GM19099 (cell line): ENCODE data around the gene MCM3AP.
A peak's percentile ranks its signal among the peaks of the same experiment; 100 is the strongest.

Experiments
- POLR2A ChIP-seq: IDR thresholded peaks from 3 replicates; pipeline ENCODE4 v1.6.1; 2011; ENCODE audit warnings: low read depth; ENCODE audit not compliant: insufficient read length; ENCODE audit errors: extremely low read depth

The MCM3AP gene

GRCh38 chr21:46264046-46264689, 21.2 kb downstream of the MCM3AP start:
- TF ChIP-seq POLR2A, result no peak

GRCh38 chr21:46256501-46256994, 28.9 kb downstream of the MCM3AP start:
- TF ChIP-seq POLR2A, result no peak

- no peak for TF ChIP-seq POLR2A
These were observed 29.6 kb downstream of the MCM3AP start for GRCh38 chr21:46255758-46256337.

GRCh38 chr21:46255166-46255565, 30.2 kb downstream of the MCM3AP start:
- no peak for TF ChIP-seq POLR2A

GRCh38 chr21:46254208-46254975, 31.0 kb downstream of the MCM3AP start:
- no peak for TF ChIP-seq POLR2A

GRCh38 chr21:46253610-46254124, 31.7 kb downstream of the MCM3AP start:
- peak; percentile 9 for TF ChIP-seq POLR2A

GRCh38 chr21:46252840-46253239, 32.6 kb downstream of the MCM3AP start:
- no peak for TF ChIP-seq POLR2A

GRCh38 chr21:46250146-46250725, 35.2 kb downstream of the MCM3AP start:
- no peak for TF ChIP-seq POLR2A

GRCh38 chr21:46248827-46249226, 36.6 kb downstream of the MCM3AP start:
- no peak for TF ChIP-seq POLR2A

- no peak for TF ChIP-seq POLR2A
These were observed 37.0 kb downstream of the MCM3AP start for GRCh38 chr21:46248422-46248782.

GRCh38 chr21:46247699-46248421, 37.6 kb downstream of the MCM3AP start:
- no peak for TF ChIP-seq POLR2A

- no peak for TF ChIP-seq POLR2A
These were observed 39.1 kb downstream of the MCM3AP start for GRCh38 chr21:46246345-46246744.

- no peak for TF ChIP-seq POLR2A
These were observed 40.0 kb downstream of the MCM3AP start for GRCh38 chr21:46245213-46245915.

GRCh38 chr21:46244602-46245001, 40.8 kb downstream of the MCM3AP start:
- no peak for TF ChIP-seq POLR2A
